ENCODE results near the gene SLC35C1.

GRCh38 chr11:45769960-45770359, 35.0 kb upstream of the SLC35C1 start:
- TF ChIP-seq CTCF (IDR thresholded peaks at IDR 0.05) (no peak), POLR2AphosphoS5 (IDR thresholded peaks at IDR 0.05) (no peak)

Measured in sigmoid colon (tissue), 4 donors.